ENCODE measurements around the gene HRH3.

Gene HRH3

GRCh38 chr20:62228982-62229545 is 9.0 kb upstream of the HRH3 start:
- DNase-seq = no peak

- DNase-seq = no peak
Observed at GRCh38 chr20:62227977-62228958, 8.2 kb upstream of the HRH3 start.

- no peak for DNase-seq
Observed at GRCh38 chr20:62227591-62227976, 7.5 kb upstream of the HRH3 start.

- DNase-seq = no peak
Observed at GRCh38 chr20:62226707-62227590, 6.9 kb upstream of the HRH3 start.

- DNase-seq = no peak
Observed at GRCh38 chr20:62225820-62226635, 6.0 kb upstream of the HRH3 start.

- no peak for DNase-seq
Observed at GRCh38 chr20:62225026-62225425, 4.9 kb upstream of the HRH3 start.

- no peak for DNase-seq
Observed at GRCh38 chr20:62224113-62224855, 4.2 kb upstream of the HRH3 start.

GRCh38 chr20:62223571-62223970 is 3.5 kb upstream of the HRH3 start:
- no peak for DNase-seq

GRCh38 chr20:62222972-62223371 is 2.9 kb upstream of the HRH3 start:
- DNase-seq = no peak

- DNase-seq = no peak
Observed at GRCh38 chr20:62222266-62222850, 2.3 kb upstream of the HRH3 start.

GRCh38 chr20:62220666-62221568 is 839 bp upstream of the HRH3 start:
- no peak for DNase-seq

- DNase-seq = no peak
Observed at GRCh38 chr20:62219101-62219991, 732 bp downstream of the HRH3 start.

GRCh38 chr20:62217913-62218773 is 1.9 kb downstream of the HRH3 start:
- DNase-seq = no peak

- DNase-seq = no peak
Observed at GRCh38 chr20:62216636-62217566, 3.2 kb downstream of the HRH3 start.

- no peak for DNase-seq
Observed at GRCh38 chr20:62215991-62216635, 4.0 kb downstream of the HRH3 start.
